IMR-90 (cell line): ENCODE measurements around the gene VEGFA. TPM values are rescaled to one million over a fixed set of nuclear protein-coding genes. Genes with fewer than 3 reads are reported as not detected.

ENCODE experiments used
- ATAC-seq: fragments of 200-7000 bp; cut with Tn5 transposase; 2 replicates; pipeline ENCODE4 v1.9.1; 2020; ENCODE audit warnings: low read depth, mild to moderate bottlenecking, moderate library complexity
- BruUV-seq: library from RNA; stranded (reverse); fragments of 400-500 nt; replicated peaks from 2 replicates; lab custom pipeline; 2021; lab: Mats Ljungman, UMichigan
- CTCF ChIA-PET: fragments of 300-600 bp; formaldehyde crosslinking; extraction: SDS; loops from one replicate; lab custom pipeline; 2021; ENCODE audit warnings: antibody characterized with exemption; lab: Yijun Ruan, JAX
- POLR2A ChIA-PET: fragments of 300-600 bp; sonication (Branson Sonifier 250); formaldehyde crosslinking; loops from one replicate; lab custom pipeline; 2022; ENCODE audit warnings: antibody characterized with exemption; ENCODE audit not compliant: unreplicated experiment; lab: Charles Lee
- DNase-seq: peaks from one replicate; pipeline ENCODE4 v3.0.0; 2013
- H2AFZ ChIP-seq: replicated peaks from 2 replicates; pipeline ENCODE3; 2013; ENCODE audit warnings: low read length, mild to moderate bottlenecking; ENCODE audit not compliant: poor library complexity
- H2AK5ac ChIP-seq: 2 replicates; pipeline ENCODE4 v1.6.1; 2013; ENCODE audit warnings: low read depth, low read length, inconsistent platforms
- H2AK9ac ChIP-seq: replicated peaks from 2 replicates; pipeline ENCODE3; 2013; ENCODE audit warnings: mild to moderate bottlenecking, low read depth, low read length, moderate library complexity; ENCODE audit not compliant: poor library complexity
- H2BK120ac ChIP-seq: 2 replicates; pipeline ENCODE4 v1.6.1; 2013; ENCODE audit warnings: low read depth, low read length, inconsistent platforms
- H2BK15ac ChIP-seq: 3 replicates; pipeline ENCODE4 v1.6.1; 2013; ENCODE audit warnings: low read depth, low read length, inconsistent platforms
- H2BK20ac ChIP-seq: 2 replicates; pipeline ENCODE4 v1.6.1; 2013; ENCODE audit warnings: low read depth, mild to moderate bottlenecking, inconsistent platforms, low read length, moderate library complexity
- H2BK5ac ChIP-seq: 2 replicates; pipeline ENCODE4 v1.6.1; 2013; ENCODE audit warnings: mild to moderate bottlenecking, low read depth, low read length, inconsistent platforms; ENCODE audit not compliant: poor library complexity, severe bottlenecking
- H3K14ac ChIP-seq: replicated peaks from 2 replicates; pipeline ENCODE4 v1.6.1; 2013; ENCODE audit warnings: low read depth, low read length, inconsistent platforms
- H3K18ac ChIP-seq: 2 replicates; pipeline ENCODE4 v1.6.1; 2013; ENCODE audit warnings: low read depth, low read length, control low read depth
- H3K23ac ChIP-seq: 2 replicates; pipeline ENCODE4 v1.6.1; 2013; ENCODE audit warnings: low read depth, low read length, inconsistent platforms
- H3K27ac ChIP-seq: 2 replicates; pipeline ENCODE4 v1.5.1; 2013; ENCODE audit warnings: mild to moderate bottlenecking, control low read depth, low read length; ENCODE audit not compliant: insufficient read depth
- H3K27me3 ChIP-seq: 2 replicates; pipeline ENCODE4 v1.6.1; 2013; ENCODE audit warnings: low read length; ENCODE audit not compliant: control insufficient read depth, insufficient read depth
- H3K36me3 ChIP-seq: 2 replicates; pipeline ENCODE4 v1.6.1; 2013; ENCODE audit warnings: low read length, mixed read lengths; ENCODE audit not compliant: control insufficient read depth, insufficient read depth
- H3K4ac ChIP-seq: 2 replicates; pipeline ENCODE4 v1.6.1; 2013; ENCODE audit warnings: low read depth, low read length, inconsistent platforms
- H3K4me1 ChIP-seq: 2 replicates; pipeline ENCODE4 v1.6.1; 2013; ENCODE audit warnings: low read length, mixed read lengths; ENCODE audit not compliant: control insufficient read depth, insufficient read depth
- H3K4me2 ChIP-seq: 2 replicates; pipeline ENCODE4 v1.6.1; 2013; ENCODE audit warnings: low read depth, mild to moderate bottlenecking, control low read depth, low read length, moderate library complexity
- H3K4me3 ChIP-seq: 2 replicates; pipeline ENCODE4 v1.5.1; 2013; ENCODE audit warnings: low read depth, mild to moderate bottlenecking, control low read depth, low read length, moderate library complexity; ENCODE audit not compliant: insufficient read depth
- H3K56ac ChIP-seq: 2 replicates; pipeline ENCODE4 v1.6.1; 2013; ENCODE audit warnings: low read length, inconsistent platforms; ENCODE audit not compliant: insufficient read depth; ENCODE audit errors: extremely low read depth
- H3K79me1 ChIP-seq, 2 experiments: 2 replicates each; pipeline ENCODE4 v1.6.1; 2013; ENCODE audit warnings: low read length in 2 of 2, inconsistent platforms in 1 of 2, low read depth in 1 of 2
- H3K9ac ChIP-seq: 2 replicates; pipeline ENCODE4 v1.6.1; 2013; ENCODE audit warnings: low read depth, low read length, control low read depth
- H3K9me1 ChIP-seq: 2 replicates; pipeline ENCODE4 v1.6.1; 2013; ENCODE audit warnings: low read length, inconsistent platforms; ENCODE audit not compliant: insufficient read depth
- H3K9me3 ChIP-seq: 2 replicates; pipeline ENCODE4 v1.6.1; 2013; ENCODE audit warnings: low read length; ENCODE audit not compliant: control insufficient read depth, insufficient read depth
- H4K20me1 ChIP-seq: 2 replicates; pipeline ENCODE4 v1.6.1; 2013; ENCODE audit warnings: low read length, inconsistent platforms; ENCODE audit not compliant: insufficient read depth
- H4K5ac ChIP-seq: 2 replicates; pipeline ENCODE4 v1.6.1; 2013; ENCODE audit warnings: mild to moderate bottlenecking, low read depth, low read length, control low read depth
- H4K8ac ChIP-seq, 2 experiments: 2 replicates each; pipeline ENCODE4 v1.6.1; 2013; ENCODE audit warnings: low read depth in 2 of 2, low read length in 2 of 2, control low read depth in 1 of 2, inconsistent platforms in 1 of 2
- H4K91ac ChIP-seq: 2 replicates; pipeline ENCODE4 v1.6.1; 2013; ENCODE audit warnings: low read depth, low read length, inconsistent platforms; ENCODE audit not compliant: insufficient read depth
- BHLHE40 ChIP-seq: fragments of 150-350 bp; IDR thresholded peaks from 2 replicates; pipeline ENCODE4 v1.6.1; 2016; ENCODE audit warnings: mild to moderate bottlenecking, low read depth, low read length
- CEBPB ChIP-seq: IDR thresholded peaks from 2 replicates; pipeline ENCODE4 v1.6.1; 2012; ENCODE audit warnings: low read depth, low read length, improper control_type of control experiment
- CHD1 ChIP-seq: IDR thresholded peaks from 2 replicates; pipeline ENCODE4 v1.6.1; 2012; ENCODE audit warnings: low read depth, low read length, improper control_type of control experiment
- CTCF ChIP-seq: conservative IDR thresholded peaks from 2 replicates; pipeline ENCODE4 v1.5.1; 2012; ENCODE audit warnings: mild to moderate bottlenecking, low read depth, low read length, improper control_type of control experiment
- ELK1 ChIP-seq: fragments of 150-350 bp; IDR thresholded peaks from 2 replicates; pipeline ENCODE4 v1.6.1; 2016; ENCODE audit warnings: low read depth, mild to moderate bottlenecking, low read length, moderate library complexity, borderline replicate concordance
- MAFK ChIP-seq: IDR thresholded peaks from 2 replicates; pipeline ENCODE4 v1.6.1; 2012; ENCODE audit warnings: low read depth, low read length, improper control_type of control experiment
- MAZ ChIP-seq: IDR thresholded peaks from 2 replicates; pipeline ENCODE4 v1.6.1; 2012; ENCODE audit warnings: low read depth, mild to moderate bottlenecking, low read length, improper control_type of control experiment, moderate library complexity, borderline replicate concordance
- MXI1 ChIP-seq: IDR thresholded peaks from 2 replicates; pipeline ENCODE4 v1.6.1; 2012; ENCODE audit warnings: low read depth, mild to moderate bottlenecking, low read length, moderate library complexity, borderline replicate concordance
- NFE2L2 ChIP-seq: fragments of 150-350 bp; IDR thresholded peaks from 2 replicates; pipeline ENCODE4 v1.6.1; 2016; ENCODE audit warnings: low read depth, mild to moderate bottlenecking, low read length
- POLR2A ChIP-seq: IDR thresholded peaks from 2 replicates; pipeline ENCODE4 v1.6.1; 2012; ENCODE audit warnings: mild to moderate bottlenecking, low read depth, low read length
- RAD21 ChIP-seq: IDR thresholded peaks from 2 replicates; pipeline ENCODE4 v1.6.1; 2012; ENCODE audit warnings: low read length, improper control_type of control experiment
- RCOR1 ChIP-seq: IDR thresholded peaks from 2 replicates; pipeline ENCODE4 v1.6.1; 2012; ENCODE audit warnings: mild to moderate bottlenecking, low read length, improper control_type of control experiment; ENCODE audit not compliant: insufficient replicate concordance
- RFX5 ChIP-seq: IDR thresholded peaks from 2 replicates; pipeline ENCODE4 v1.8.0; 2012; ENCODE audit warnings: low read depth, mild to moderate bottlenecking, low read length, moderate library complexity
- SMC3 ChIP-seq: fragments of 150-350 bp; IDR thresholded peaks from 2 replicates; pipeline ENCODE4 v1.6.1; 2016; ENCODE audit warnings: low read depth, mild to moderate bottlenecking, antibody characterized with exemption, low read length, moderate library complexity
- WGBS, 2 experiments: methylation state at CpG; one replicate each; pipeline versions ENCODE4 v1.1.5 to v1.1.7; 2013; ENCODE audit warnings: missing lambda C conversion rate in 2 of 2; ENCODE audit not compliant: insufficient read length in 1 of 2; ENCODE audit errors: extremely low coverage in 2 of 2; 5-methylcytosine and 5-hydroxymethylcytosine counted together
- dilution Hi-C: fragments of 300-500 bp; cut with HindIII; formaldehyde crosslinking; loops from one replicate; pipeline ENCODE4 v1.14.3; 2018; ENCODE audit warnings: low sequenced_read_pairs; ENCODE audit not compliant: unreplicated experiment
- in situ Hi-C: fragments of 300-500 bp; cut with MboI; formaldehyde crosslinking; loops from 3 replicates; pipeline ENCODE4 v1.14.3; 2019; ENCODE audit warnings: low sequenced_read_pairs, inconsistent platforms, mixed read lengths
- intact Hi-C: fragments of 100-400 bp; cut with micrococcal nuclease; formaldehyde crosslinking; loops from 2 replicates; pipeline ENCODE4 v1.10.0; 2022
- polyA plus RNA-seq, 3 experiments: library from polyadenylated mRNA; depleted of rRNA; stranded (reverse); fragments of >200 nt; gene quantifications; 2 replicates each; pipeline ENCODE4 v1.2.3, GENCODE V29; 2012; ENCODE audit warnings: low replicate concordance in 1 of 3
- total RNA-seq: library from RNA; depleted of rRNA; stranded (reverse); fragments of >200 nt; gene quantifications from 2 replicates; pipeline ENCODE4 v1.2.3, GENCODE V29; 2012
- TF ChIP-seq, protein P1 (sequence below): fragments of 150-350 bp; IDR thresholded peaks from 2 replicates; pipeline ENCODE4 v1.6.1; 2017; ENCODE audit warnings: mild to moderate bottlenecking, antibody characterized with exemption, low read length, low read depth

The VEGFA gene
- total and polyA plus RNA-seq, 2 of the 4 experiments (the other 2 are of a cell fraction): 190 to 234 TPM

DNA sequence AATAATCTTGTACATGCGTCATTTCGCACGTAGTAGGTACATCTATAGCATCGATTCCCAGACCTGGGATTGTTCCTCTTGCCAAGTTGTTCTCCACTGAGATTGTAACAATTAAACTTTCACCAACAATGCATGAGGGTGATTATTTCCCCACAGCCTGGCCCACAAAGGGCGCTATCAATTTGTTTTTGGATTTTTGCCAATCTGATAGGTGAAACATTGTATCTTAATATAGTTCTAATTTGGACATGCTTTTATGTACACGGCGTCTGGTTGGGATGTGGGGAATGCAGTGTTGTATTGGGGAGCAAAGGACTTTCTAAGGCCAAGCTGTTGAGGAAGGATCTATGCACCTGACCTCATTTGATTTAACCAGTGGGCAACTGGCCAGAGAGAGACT lies 59.5 kb downstream of the VEGFA start:
- H3K14ac ChIP-seq: no peak overlapping the region

More for the DNA sequence above, 59.5 kb downstream of the VEGFA start:
- H3K36me3 ChIP-seq: no peaks in the 10 kb centered on the region
- in situ Hi-C loops (no loop called here), intact Hi-C loops (no loop called here), dilution Hi-C loops (no loop called here)
- H3K79me1 ChIP-seq: no peaks in the 10 kb centered on the region
- no peak for ATAC-seq
- no peak overlapping the region for H4K91ac ChIP-seq
- H4K20me1 ChIP-seq: no peaks in the 10 kb centered on the region
- H3K4me3 ChIP-seq: no peak overlapping the region
- H4K5ac ChIP-seq: no peak overlapping the region
- no peak overlapping the region for H2AK9ac ChIP-seq
- no peak overlapping the region for H3K4ac ChIP-seq
- peaks cover 3% of the 10 kb centered on the region; the same call in 1 of the 2 replicates for H3K9me1 ChIP-seq
- H3K23ac ChIP-seq: no peak overlapping the region
- H2AFZ ChIP-seq: no peak overlapping the region
- 70% methylated on average over 2 of the region's 7 CpGs; no CpG with 5 or more reads in 1 of the 2 experiments for WGBS, 2 experiments
- no peak overlapping the region for H3K9ac ChIP-seq
- H3K56ac ChIP-seq: no peak overlapping the region
- ChIA-PET CTCF (interaction anchor here (0.9 kb wide), 1 partner anchor 22 kb away, joined by 3 read pairs; no protein-coding TSS in a partner anchor), POLR2A (no interaction called here)
- H3K18ac ChIP-seq: no peak overlapping the region
- TF ChIP-seq RCOR1: no peak
- TF ChIP-seq CEBPB: no peak
- TF ChIP-seq MAFK: no peak
- no peak for TF ChIP-seq NFE2L2
- no peak for TF ChIP-seq RAD21
- TF ChIP-seq CHD1: no peak
- TF ChIP-seq MAZ: no peak
- no peak for TF ChIP-seq ELK1
- TF ChIP-seq, protein P1, sequence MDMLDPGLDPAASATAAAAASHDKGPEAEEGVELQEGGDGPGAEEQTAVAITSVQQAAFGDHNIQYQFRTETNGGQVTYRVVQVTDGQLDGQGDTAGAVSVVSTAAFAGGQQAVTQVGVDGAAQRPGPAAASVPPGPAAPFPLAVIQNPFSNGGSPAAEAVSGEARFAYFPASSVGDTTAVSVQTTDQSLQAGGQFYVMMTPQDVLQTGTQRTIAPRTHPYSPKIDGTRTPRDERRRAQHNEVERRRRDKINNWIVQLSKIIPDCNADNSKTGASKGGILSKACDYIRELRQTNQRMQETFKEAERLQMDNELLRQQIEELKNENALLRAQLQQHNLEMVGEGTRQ: no peak
- TF ChIP-seq RFX5: no peak
- TF ChIP-seq MXI1: no peak
- no peak for TF ChIP-seq CTCF
- no peak for TF ChIP-seq BHLHE40
- no peak for TF ChIP-seq POLR2A
- TF ChIP-seq SMC3: no peak
- no peak overlapping the region for H3K4me2 ChIP-seq
- no TSS peak for BruUV-seq
- no peak overlapping the region for H2BK15ac ChIP-seq
- H3K4me1 ChIP-seq: peaks cover 5% of the 10 kb centered on the region; the same call in 1 of the 2 replicates
- no peak overlapping the region for H2BK20ac ChIP-seq
- no peak overlapping the region for H3K27ac ChIP-seq
- no peak overlapping the region for H4K8ac ChIP-seq
- H2AK5ac ChIP-seq: no peak overlapping the region
- DNase-seq: no peak
- no peak overlapping the region for H2BK120ac ChIP-seq
- H3K27me3 ChIP-seq: peaks cover 40% of the 10 kb centered on the region
- no peaks in the 10 kb centered on the region for H3K9me3 ChIP-seq
- no peak overlapping the region for H2BK5ac ChIP-seq
